ENCODE data around the gene DNAAF3. TPM values are rescaled to one million over a fixed set of nuclear protein-coding genes. Genes with fewer than 3 reads are reported as not detected.
A peak's percentile ranks its signal among the peaks of the same experiment; 100 is the strongest.

The DNAAF3 gene
- total RNA-seq, 1 donor from 2014 or later = 0.90 TPM

- TF ChIP-seq, protein P1, sequence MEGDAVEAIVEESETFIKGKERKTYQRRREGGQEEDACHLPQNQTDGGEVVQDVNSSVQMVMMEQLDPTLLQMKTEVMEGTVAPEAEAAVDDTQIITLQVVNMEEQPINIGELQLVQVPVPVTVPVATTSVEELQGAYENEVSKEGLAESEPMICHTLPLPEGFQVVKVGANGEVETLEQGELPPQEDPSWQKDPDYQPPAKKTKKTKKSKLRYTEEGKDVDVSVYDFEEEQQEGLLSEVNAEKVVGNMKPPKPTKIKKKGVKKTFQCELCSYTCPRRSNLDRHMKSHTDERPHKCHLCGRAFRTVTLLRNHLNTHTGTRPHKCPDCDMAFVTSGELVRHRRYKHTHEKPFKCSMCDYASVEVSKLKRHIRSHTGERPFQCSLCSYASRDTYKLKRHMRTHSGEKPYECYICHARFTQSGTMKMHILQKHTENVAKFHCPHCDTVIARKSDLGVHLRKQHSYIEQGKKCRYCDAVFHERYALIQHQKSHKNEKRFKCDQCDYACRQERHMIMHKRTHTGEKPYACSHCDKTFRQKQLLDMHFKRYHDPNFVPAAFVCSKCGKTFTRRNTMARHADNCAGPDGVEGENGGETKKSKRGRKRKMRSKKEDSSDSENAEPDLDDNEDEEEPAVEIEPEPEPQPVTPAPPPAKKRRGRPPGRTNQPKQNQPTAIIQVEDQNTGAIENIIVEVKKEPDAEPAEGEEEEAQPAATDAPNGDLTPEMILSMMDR (IDR thresholded peaks at IDR 0.05) = no peak
- no peak overlapping the region for H3K27ac Mint-ChIP-seq (ENCODE audit: unreplicated experiment)
- DNase-seq (ENCODE audit: low spot score) = no peak
- no peaks in the 10 kb centered on the region for H3K36me3 Mint-ChIP-seq (ENCODE audit: low read depth)
- no peaks in the 10 kb centered on the region for H3K9me3 Mint-ChIP-seq (ENCODE audit: low read depth)
- H3K4me3 Mint-ChIP-seq (ENCODE audit: unreplicated experiment) = no peak overlapping the region
- peaks cover 6% of the 10 kb centered on the region for H3K4me1 Mint-ChIP-seq (ENCODE audit: low read depth)
- H3K27me3 Mint-ChIP-seq (ENCODE audit: low read depth) = peaks cover 22% of the 10 kb centered on the region
Observed at GRCh38 chr19:55188625-55189024, 22.2 kb upstream of the DNAAF3 start.

DNA sequence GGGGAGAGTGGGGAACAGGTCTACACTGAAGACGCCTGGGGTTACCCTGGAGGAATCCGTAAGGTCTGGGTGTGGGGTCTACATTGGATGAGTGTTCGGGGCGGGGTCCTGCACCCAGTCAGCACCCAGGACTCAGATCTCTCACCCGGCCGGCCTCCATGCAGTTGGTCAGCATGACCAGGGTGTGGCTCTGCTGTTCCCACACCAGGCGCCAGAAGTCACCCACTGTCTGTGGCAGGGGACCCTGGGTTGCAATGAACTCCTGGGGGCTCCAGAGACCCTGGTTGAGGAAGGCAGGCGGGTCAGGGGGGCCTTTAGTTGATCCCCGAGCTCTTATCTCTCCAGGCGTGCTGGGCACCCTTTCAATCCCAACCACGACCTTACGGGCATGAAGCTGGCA, 19.7 kb upstream of the DNAAF3 start:
- Mint-ChIP-seq H3K36me3 (ENCODE audit: low read depth) (no peaks in the 10 kb centered on the region), H3K27me3 (ENCODE audit: low read depth) (peaks cover 33% of the 10 kb centered on the region), H3K4me1 (ENCODE audit: low read depth) (peaks cover 6% of the 10 kb centered on the region), H3K4me3 (ENCODE audit: unreplicated experiment) (no peak overlapping the region), H3K9me3 (ENCODE audit: low read depth) (no peaks in the 10 kb centered on the region), H3K27ac (ENCODE audit: unreplicated experiment) (no peak overlapping the region)
- DNase-seq (ENCODE audit: low spot score) = peak; percentile 92
- TF ChIP-seq, protein P1 (IDR thresholded peaks at IDR 0.05) = no peak

GRCh38 chr19:55181740-55182139, 15.3 kb upstream of the DNAAF3 start:
- H3K4me3 Mint-ChIP-seq (ENCODE audit: unreplicated experiment) = no peak overlapping the region
- no peaks in the 10 kb centered on the region for H3K36me3 Mint-ChIP-seq (ENCODE audit: low read depth)
- H3K27ac Mint-ChIP-seq (ENCODE audit: unreplicated experiment) = no peak overlapping the region
- no peaks in the 10 kb centered on the region for H3K9me3 Mint-ChIP-seq (ENCODE audit: low read depth)
- TF ChIP-seq, protein P1 (IDR thresholded peaks at IDR 0.05) = no peak
- DNase-seq (ENCODE audit: low spot score) = no peak
- H3K27me3 Mint-ChIP-seq (ENCODE audit: low read depth) = peaks cover 48% of the 10 kb centered on the region
- peaks cover 12% of the 10 kb centered on the region for H3K4me1 Mint-ChIP-seq (ENCODE audit: low read depth)

DNA sequence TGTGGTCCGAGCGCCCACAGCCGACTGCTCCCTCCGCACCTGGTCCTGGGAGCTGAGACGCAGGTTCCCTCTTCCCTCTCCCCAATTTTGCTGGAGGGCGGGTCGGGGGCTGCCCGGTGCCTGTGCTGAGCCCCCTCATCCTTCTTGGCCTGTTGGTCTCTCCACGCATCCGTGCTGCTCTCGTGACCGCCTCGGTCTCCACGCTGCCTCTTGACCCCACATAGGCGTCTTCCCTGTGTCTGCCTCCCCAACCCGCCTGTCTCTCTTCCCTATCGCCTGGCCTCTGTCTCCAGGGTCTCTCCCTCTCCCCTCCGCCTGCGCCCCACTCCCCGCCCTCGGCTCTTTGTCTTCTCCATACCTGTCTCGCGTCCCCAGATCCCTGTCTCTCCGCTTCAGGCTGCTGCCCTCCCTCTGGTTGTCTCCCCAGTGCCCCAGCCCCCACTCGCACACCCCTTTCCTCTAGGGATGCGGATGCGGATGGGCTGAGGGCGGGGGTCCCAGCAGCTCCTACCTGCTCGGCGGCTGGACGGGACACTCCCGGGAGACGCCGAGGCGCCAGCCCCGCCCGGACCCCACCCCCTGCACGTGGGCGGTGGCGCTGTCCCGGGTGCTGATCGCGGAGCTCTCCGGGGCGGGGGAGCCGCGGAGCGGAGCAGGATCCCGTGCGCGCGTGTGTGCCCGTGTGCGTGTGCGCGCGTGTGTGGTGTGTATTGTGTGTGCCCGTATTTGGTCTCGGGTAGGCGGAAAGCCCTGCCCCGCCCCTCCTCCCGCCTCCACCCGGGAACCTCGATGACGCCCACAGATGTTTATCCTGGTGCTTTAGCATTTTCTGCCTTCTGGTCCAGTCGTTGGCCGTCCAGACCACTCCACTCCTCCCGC, 13.4 kb upstream of the DNAAF3 start, which contains the start of gene SYT5:
TSS of gene SYT5 (minus strand) at position 684 of the 879 bp plus-strand sequence. CDS start 1,248 bp downstream, outside the sequence.
- H3K4me1 Mint-ChIP-seq (ENCODE audit: low read depth) = peaks cover 12% of the 10 kb centered on the region
- peak within 1 kb of the TSS; percentile 76 for H3K27ac Mint-ChIP-seq (ENCODE audit: unreplicated experiment)
- no peaks in the 10 kb centered on the region for H3K9me3 Mint-ChIP-seq (ENCODE audit: low read depth)
- peak within 1 kb of the TSS; percentile 72 for H3K4me3 Mint-ChIP-seq (ENCODE audit: unreplicated experiment)
- peaks cover 39% of the 10 kb centered on the region for H3K27me3 Mint-ChIP-seq (ENCODE audit: low read depth)
- TF ChIP-seq, protein P1 (IDR thresholded peaks at IDR 0.05) = no peak
- H3K36me3 Mint-ChIP-seq (ENCODE audit: low read depth) = no peaks in the 10 kb centered on the region
- no peak for DNase-seq (ENCODE audit: low spot score)

DNA sequence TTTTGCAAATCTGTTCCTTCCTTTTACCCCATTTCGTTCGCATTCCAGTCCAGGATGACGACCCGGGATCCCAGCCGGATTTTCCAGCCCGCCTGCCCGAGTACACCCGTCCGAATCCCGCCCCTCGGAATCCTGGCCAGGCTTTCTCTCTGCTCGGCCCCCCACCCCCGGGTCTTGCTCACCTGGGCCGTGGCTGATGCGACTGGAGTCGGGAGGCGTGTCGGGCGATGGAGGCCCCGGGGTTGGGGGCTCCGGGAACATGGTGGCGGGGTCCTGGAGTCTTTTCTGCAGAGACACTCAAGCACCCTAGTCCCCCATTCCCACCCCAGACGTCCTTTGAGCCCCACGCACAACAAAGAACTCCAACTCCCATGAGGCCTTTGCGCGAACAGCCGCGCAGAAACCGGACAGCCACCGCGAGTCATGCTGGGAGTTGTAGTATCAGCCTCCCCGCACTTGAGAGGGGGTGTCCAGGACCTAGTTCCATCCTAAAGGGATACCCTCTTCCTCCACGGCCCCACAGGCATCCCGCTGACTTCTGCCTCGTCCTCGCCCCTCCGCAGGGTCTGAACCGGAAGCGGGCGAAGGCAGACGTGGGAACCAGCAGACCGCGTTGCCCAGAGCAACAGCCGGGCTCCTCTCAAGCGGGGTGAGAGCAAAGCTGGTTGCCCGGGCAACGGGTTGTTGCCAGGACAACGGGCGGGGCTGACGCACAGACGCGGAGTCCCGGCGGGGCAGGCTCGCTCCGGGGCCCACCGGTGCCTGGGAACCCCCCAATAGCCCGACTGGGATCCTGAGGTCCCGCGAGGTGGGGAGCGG, 12.6 kb upstream of the DNAAF3 start:
- Mint-ChIP-seq H3K36me3 (ENCODE audit: low read depth) (no peaks in the 10 kb centered on the region), H3K4me3 (ENCODE audit: unreplicated experiment) (peak overlapping the region; percentile 72), H3K4me1 (ENCODE audit: low read depth) (peaks cover 12% of the 10 kb centered on the region), H3K9me3 (ENCODE audit: low read depth) (no peaks in the 10 kb centered on the region), H3K27me3 (ENCODE audit: low read depth) (peaks cover 36% of the 10 kb centered on the region), H3K27ac (ENCODE audit: unreplicated experiment) (peak overlapping the region; percentile 76)
- no peak for DNase-seq (ENCODE audit: low spot score)
- TF ChIP-seq, protein P1 (IDR thresholded peaks at IDR 0.05) = no peak
